IPS DF 6.9 (cell line): Measurements from ENCODE around the gene SHANK3.

Source experiments
- DNase-seq: peaks from one replicate; pipeline ENCODE4 v3.0.0-alpha.2; 2013; ENCODE audit warnings: low read depth, low spot score
- H3K27ac ChIP-seq: one replicate; pipeline ENCODE4 v1.5.1; 2013; ENCODE audit warnings: low read length, control low read depth
- H3K27me3 ChIP-seq: 2 replicates; pipeline ENCODE4 v1.6.1; 2013; ENCODE audit warnings: mild to moderate bottlenecking, low read length; ENCODE audit not compliant: control insufficient read depth, insufficient read depth
- H3K36me3 ChIP-seq: 2 replicates; pipeline ENCODE4 v1.6.1; 2013; ENCODE audit warnings: low read length; ENCODE audit not compliant: control insufficient read depth, insufficient read depth
- H3K4me1 ChIP-seq: 2 replicates; pipeline ENCODE4 v1.6.1; 2013; ENCODE audit warnings: low read length; ENCODE audit not compliant: control insufficient read depth, insufficient read depth
- H3K4me3 ChIP-seq: 2 replicates; pipeline ENCODE4 v1.5.1; 2013; ENCODE audit warnings: mild to moderate bottlenecking, low read length
- H3K9me3 ChIP-seq: 2 replicates; pipeline ENCODE4 v1.6.1; 2013; ENCODE audit warnings: low read length, inconsistent platforms; ENCODE audit not compliant: control insufficient read depth, insufficient read depth
- WGBS: extraction: QIAGEN DNeasy Blood & Tissue Kit; methylation state at CpG from one replicate; pipeline ENCODE4 v1.1.7; 2013; ENCODE audit warnings: mixed read lengths, missing lambda C conversion rate; ENCODE audit not compliant: insufficient read length, insufficient coverage; 5-methylcytosine and 5-hydroxymethylcytosine counted together

The SHANK3 gene

DNA sequence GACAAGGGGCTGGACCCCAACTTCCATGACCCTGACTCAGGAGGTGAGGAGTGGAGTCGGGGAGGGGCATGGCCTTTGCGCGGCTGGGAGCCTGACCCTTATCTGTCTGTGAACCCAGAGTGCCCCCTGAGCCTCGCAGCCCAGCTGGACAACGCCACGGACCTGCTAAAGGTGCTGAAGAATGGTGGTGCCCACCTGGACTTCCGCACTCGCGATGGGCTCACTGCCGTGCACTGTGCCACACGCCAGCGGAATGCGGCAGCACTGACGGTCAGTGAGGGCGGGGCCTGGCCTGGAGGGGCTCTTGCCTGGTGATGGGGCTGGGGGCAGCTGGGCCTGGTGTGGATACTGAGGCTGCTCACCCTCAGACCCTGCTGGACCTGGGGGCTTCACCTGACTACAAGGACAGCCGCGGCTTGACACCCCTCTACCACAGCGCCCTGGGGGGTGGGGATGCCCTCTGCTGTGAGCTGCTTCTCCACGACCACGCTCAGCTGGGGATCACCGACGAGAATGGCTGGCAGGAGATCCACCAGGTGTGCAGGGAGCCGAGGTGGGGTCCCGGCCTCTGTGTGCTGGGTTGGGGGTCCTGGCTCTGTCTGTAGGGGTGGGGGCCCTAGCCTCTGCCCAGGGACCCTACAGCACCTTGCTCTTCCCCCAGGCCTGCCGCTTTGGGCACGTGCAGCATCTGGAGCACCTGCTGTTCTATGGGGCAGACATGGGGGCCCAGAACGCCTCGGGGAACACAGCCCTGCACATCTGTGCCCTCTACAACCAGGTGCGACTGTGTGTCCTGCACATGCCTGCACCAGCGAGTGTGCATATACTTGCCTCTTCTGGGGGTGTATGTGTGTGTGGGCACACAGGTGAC, 6.3 kb downstream of the SHANK3 start:
- WGBS = no CpG with 5 or more reads among the region's 30 CpGs
- Histone ChIP-seq H3K27ac (no peak overlapping the region), H3K4me1 (peaks cover 5% of the 10 kb centered on the region), H3K27me3 (peaks cover 3% of the 10 kb centered on the region; the same call in 1 of the 2 replicates), H3K4me3 (no peak overlapping the region), H3K36me3 (0 out of 2 replicates have a peak, but pooled peaks cover 2% of the 10 kb centered on the region), H3K9me3 (no peaks in the 10 kb centered on the region)
- no peak for DNase-seq

DNA sequence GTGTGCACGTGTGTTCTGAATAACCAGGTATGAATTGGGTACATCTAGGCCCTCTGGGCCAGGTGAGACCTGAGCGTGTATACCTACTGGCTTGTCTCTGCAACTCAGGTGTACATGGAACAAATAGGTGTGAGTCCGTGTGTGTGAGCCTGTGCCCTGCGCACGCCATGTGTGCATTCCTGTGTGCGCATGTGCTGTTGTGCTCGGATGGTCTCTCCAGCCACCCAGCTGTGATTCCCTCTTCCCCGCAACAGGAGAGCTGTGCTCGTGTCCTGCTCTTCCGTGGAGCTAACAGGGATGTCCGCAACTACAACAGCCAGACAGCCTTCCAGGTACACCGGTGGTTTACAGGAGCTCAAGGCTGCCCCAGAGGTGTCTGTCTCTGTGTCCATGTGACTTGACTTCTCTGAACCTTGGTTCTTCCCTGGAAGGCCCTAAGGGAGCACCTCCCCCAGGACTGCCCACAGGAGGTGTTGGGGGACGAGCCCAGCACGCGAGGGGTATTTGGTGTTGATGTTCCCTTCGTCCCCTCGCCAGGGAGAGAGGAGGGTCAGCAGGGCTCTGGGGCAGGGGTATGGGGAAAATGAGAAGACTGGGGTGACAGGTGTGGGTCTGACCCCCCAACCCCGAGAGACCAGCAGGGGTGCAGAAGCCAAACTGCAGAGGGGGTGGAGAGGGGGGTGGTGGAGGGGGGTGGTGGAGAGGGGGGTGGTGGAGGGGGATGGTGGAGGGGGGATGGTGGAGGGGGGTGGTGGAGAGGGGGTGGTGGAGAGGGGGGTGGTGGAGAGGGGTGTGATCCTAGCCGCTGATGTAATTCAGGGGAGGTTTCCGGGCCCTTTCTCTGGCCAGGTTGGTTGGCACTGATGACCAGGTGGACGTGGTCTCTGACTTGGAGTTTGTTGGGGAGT, 10.7 kb downstream of the SHANK3 start:
- Histone ChIP-seq H3K36me3 (0 out of 2 replicates have a peak, but pooled peaks cover 2% of the 10 kb centered on the region), H3K27ac (no peak overlapping the region), H3K4me3 (no peak overlapping the region), H3K27me3 (no peaks in the 10 kb centered on the region), H3K9me3 (no peaks in the 10 kb centered on the region), H3K4me1 (no peaks in the 10 kb centered on the region)
- no CpG with 5 or more reads among the region's 21 CpGs for WGBS
- no peak for DNase-seq

DNA sequence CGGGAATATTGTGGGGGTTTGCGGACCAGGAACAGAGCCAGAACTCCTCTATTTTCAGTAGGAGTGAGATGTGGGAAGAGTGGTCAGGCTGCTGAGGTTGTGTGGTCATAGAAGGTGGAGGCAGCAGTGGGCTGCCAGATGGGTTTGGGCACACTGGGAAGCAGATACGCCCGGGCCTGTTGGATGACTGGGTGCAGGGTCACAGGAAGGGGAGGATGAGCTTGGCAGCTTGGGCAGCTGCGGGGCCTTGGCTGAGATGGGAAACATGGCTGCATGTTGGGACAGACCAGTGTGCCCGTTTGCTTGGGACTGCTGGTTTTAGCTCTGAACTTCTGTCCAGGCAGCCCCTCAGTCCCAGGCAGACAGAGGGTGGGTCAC, 11.4 kb downstream of the SHANK3 start:
- DNase-seq = no peak
- Histone ChIP-seq H3K27me3 (no peaks in the 10 kb centered on the region), H3K9me3 (no peaks in the 10 kb centered on the region), H3K36me3 (0 out of 2 replicates have a peak, but pooled peaks cover 2% of the 10 kb centered on the region), H3K4me1 (no peaks in the 10 kb centered on the region), H3K4me3 (no peak overlapping the region), H3K27ac (no peak overlapping the region)
- WGBS = no CpG with 5 or more reads among the region's 6 CpGs

DNA sequence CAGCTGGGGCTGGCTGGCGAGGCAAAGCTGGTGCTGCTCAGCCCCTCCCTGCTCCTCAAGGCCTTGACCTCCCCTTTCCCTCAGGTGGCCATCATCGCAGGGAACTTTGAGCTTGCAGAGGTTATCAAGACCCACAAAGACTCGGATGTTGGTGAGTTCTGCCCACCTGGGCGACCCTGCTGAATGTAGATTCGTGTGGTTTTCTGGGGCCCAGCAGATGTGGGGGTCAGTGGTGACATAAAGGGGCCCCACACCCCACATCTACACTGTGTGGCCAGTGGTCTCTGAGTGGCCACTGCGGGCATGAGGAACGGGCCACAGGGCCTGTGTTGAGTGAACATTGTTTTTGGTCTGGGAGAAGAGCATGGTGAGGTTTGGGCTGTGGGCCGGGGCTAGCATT, 11.9 kb downstream of the SHANK3 start:
- H3K4me3 ChIP-seq = no peak overlapping the region
- H3K4me1 ChIP-seq = no peaks in the 10 kb centered on the region
- no CpG with 5 or more reads among the region's 8 CpGs for WGBS
- no peaks in the 10 kb centered on the region for H3K9me3 ChIP-seq
- no peak for DNase-seq
- H3K27me3 ChIP-seq = no peaks in the 10 kb centered on the region
- 0 out of 2 replicates have a peak, but pooled peaks cover 2% of the 10 kb centered on the region for H3K36me3 ChIP-seq
- H3K27ac ChIP-seq = no peak overlapping the region

DNA sequence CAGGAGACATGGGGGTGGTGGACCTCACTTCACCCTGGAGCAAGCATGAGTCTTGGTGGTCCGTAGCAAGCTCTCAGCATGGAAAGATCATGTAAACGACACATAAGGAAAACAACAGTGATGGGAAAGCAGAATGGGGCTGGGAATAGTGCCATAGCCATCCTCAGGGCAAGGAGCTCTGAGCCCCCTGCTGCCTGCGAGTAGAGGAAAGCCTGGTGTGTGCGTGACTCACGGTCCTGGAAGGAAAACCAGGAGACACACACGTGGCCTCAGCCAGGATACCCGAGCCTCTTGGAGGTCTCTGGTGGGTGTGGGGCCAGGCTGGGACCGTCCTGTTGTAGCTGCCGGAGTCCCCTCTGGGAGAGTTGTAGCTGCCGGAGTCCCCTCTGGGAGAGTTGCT, 12.4 kb downstream of the SHANK3 start:
- 0 out of 2 replicates have a peak, but pooled peaks cover 2% of the 10 kb centered on the region for H3K36me3 ChIP-seq

DNA sequence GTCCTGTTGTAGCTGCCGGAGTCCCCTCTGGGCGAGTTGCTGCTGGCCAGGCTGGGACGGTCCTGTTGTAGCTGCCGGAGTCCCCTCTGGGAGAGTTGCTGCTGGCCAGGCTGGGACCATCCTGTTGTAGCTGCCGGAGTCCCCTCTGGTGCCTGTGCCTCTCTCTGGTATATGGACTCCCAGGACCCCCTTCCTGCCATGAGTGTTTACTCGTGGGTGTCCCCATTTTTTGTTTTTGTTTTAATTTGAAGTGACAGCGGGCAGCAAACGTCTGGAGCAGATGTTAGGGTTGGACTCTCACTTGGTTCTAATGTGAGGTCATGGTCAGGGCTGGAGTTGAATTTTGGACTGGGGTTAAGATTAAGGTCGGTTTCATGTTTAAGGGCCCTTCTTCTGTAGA, 14.2 kb downstream of the SHANK3 start:
- Histone ChIP-seq H3K36me3 (0 out of 2 replicates have a peak, but pooled peaks cover 2% of the 10 kb centered on the region), H3K9me3 (no peaks in the 10 kb centered on the region)
- WGBS = no CpG with 5 or more reads among the region's 9 CpGs

More for the DNA sequence above, 12.4 kb downstream of the SHANK3 start:
- no peak overlapping the region for H3K27ac ChIP-seq
- H3K4me3 ChIP-seq = no peak overlapping the region
- DNase-seq = no peak
- H3K27me3 ChIP-seq = no peaks in the 10 kb centered on the region
- no peaks in the 10 kb centered on the region for H3K4me1 ChIP-seq
- WGBS = no CpG with 5 or more reads among the region's 10 CpGs
- H3K9me3 ChIP-seq = no peaks in the 10 kb centered on the region

DNA sequence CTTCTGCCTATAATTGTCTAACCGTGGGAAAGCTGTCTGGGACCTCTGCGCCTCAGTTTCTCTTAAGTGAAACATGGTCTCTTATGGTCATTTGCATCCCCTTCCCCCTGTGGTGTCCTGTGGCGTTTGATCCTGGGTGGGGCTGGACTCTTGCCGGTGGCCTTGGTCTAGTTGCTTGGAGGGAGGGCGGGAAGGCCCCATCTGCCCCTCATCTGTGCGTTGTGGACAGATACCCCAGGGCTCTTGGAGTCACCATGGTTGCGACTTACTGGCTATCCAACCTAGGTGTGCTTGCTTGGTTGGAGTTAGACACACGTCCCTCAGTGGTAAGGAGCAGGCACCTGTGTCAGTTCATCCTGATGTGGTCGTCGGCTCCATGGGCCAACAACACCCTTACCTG, 15.2 kb downstream of the SHANK3 start:
- no CpG with 5 or more reads among the region's 10 CpGs for WGBS
- Histone ChIP-seq H3K27me3 (no peaks in the 10 kb centered on the region), H3K4me3 (no peak overlapping the region), H3K27ac (no peak overlapping the region), H3K36me3 (0 out of 2 replicates have a peak, but pooled peaks cover 2% of the 10 kb centered on the region), H3K4me1 (no peaks in the 10 kb centered on the region), H3K9me3 (no peaks in the 10 kb centered on the region)
- DNase-seq = no peak

More for the DNA sequence above, 14.2 kb downstream of the SHANK3 start:
- Histone ChIP-seq H3K4me3 (no peak overlapping the region), H3K27me3 (no peaks in the 10 kb centered on the region), H3K4me1 (no peaks in the 10 kb centered on the region), H3K27ac (no peak overlapping the region)
- DNase-seq = no peak

DNA sequence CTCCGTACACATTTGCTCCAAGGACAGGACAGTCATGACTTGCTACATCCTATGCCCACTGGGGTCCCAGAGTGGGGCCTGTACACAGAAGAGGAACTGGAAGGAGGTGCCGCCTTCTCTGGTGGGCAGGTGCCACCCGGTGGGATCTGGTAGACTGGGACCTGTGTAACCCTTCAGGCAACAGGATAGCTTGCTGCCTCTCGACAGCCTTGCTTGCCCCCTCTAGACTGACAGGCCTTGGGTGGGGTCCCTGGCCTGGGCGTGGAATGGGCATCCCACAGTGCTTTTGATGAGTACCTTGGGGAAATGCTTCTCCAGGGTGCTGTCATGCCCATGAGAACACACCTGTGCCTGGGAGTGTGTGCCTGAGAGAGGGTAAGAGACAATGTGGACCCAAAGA, 15.8 kb downstream of the SHANK3 start:
- no peak for DNase-seq
- Histone ChIP-seq H3K9me3 (no peaks in the 10 kb centered on the region), H3K4me1 (no peaks in the 10 kb centered on the region), H3K27me3 (no peaks in the 10 kb centered on the region), H3K36me3 (no peaks in the 10 kb centered on the region), H3K27ac (no peak overlapping the region), H3K4me3 (no peak overlapping the region)
- no CpG with 5 or more reads among the region's 5 CpGs for WGBS

DNA sequence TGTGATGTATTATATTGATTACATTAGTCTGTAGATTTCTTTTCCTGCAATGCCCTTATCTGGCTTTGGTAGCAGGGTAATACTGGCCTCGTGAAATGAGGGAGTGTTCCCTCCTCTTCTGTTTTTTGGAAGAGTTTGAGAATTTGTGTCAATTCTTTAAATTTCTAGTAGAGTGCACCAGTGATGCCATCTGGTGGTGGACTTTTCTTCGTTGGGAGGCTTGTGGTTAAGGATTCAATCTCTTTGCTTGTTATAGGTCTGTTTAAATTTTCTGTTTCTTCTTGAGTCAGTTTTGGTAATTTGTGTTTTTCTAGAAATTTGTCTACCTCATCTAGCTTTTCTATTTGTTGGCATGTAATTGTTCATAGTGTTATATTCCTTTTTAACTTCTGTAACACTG, 18.9 kb downstream of the SHANK3 start:
- Histone ChIP-seq H3K4me3 (no peak overlapping the region), H3K9me3 (no peaks in the 10 kb centered on the region), H3K27me3 (no peaks in the 10 kb centered on the region), H3K27ac (no peak overlapping the region), H3K4me1 (no peaks in the 10 kb centered on the region), H3K36me3 (no peaks in the 10 kb centered on the region)
- no CpG with 5 or more reads among the region's 2 CpGs for WGBS
- DNase-seq = no peak

DNA sequence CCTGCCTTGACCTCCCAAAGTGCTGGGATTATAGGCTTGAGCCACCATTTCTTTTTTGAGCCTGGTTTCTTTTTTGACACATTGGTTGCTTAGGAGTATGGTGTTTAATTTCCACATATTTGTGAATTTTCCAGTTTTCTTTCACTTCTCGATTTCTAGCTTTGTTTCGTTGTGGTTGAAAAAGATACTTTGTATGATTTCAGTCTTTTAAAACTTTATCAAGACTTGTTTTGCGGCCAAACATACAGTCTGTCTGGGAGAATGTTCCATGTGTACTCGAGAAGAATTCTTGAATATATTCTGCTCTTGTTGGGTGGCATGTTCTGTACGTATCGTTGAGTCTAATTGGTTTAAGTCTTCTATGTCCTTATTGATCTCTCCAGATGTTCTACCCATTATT, 20.8 kb downstream of the SHANK3 start:
- no CpG with 5 or more reads among the region's 6 CpGs for WGBS
- no peaks in the 10 kb centered on the region for H3K36me3 ChIP-seq
- no peak overlapping the region for H3K27ac ChIP-seq
- no peak overlapping the region for H3K4me3 ChIP-seq
- no peaks in the 10 kb centered on the region for H3K4me1 ChIP-seq
- no peaks in the 10 kb centered on the region for H3K9me3 ChIP-seq
- H3K27me3 ChIP-seq = peaks cover 5% of the 10 kb centered on the region
- DNase-seq = no peak
